SK-N-SH (cell line): ENCODE data around the gene FBXW8. TPM values are rescaled to one million over a fixed set of nuclear protein-coding genes. Genes with fewer than 3 reads are reported as not detected.

Experiments
- CTCF ChIA-PET: fragments of 300-600, 350-600 bp; formaldehyde crosslinking; extraction: SDS; loops from one replicate; lab custom pipeline; 2021; lab: Yijun Ruan, JAX
- POLR2A ChIA-PET: fragments of 350-600 bp; sonication (Branson Sonifier 250); formaldehyde crosslinking; extraction: SDS; loops from one replicate; lab custom pipeline; 2020; ENCODE audit warnings: antibody characterized with exemption, inconsistent platforms; lab: Yijun Ruan, JAX
- DNase-seq: peaks from one replicate; pipeline ENCODE4 v3.0.0; 2012
- H2AFZ ChIP-seq: fragments of 200-600 bp; sonication (generic); 2 replicates; pipeline ENCODE4 v1.8.1; 2016; ENCODE audit warnings: antibody characterized with exemption, mild to moderate bottlenecking, low read depth
- H3F3A ChIP-seq: fragments of 200-600 bp; sonication (generic); replicated peaks from 2 replicates; pipeline ENCODE3; 2016; ENCODE audit warnings: antibody characterized with exemption, mild to moderate bottlenecking; ENCODE audit not compliant: insufficient read depth
- H3K27ac ChIP-seq, 2 experiments: fragments of 200-500 bp in 1 of 2; fragments of 200-600 bp in 1 of 2; sonication (Bioruptor generic) in 1 of 2; sonication (generic), shearing (Covaris generic) in 1 of 2; 2 replicates each; pipeline versions ENCODE4 v1.5.1 to v1.6.1; 2014 to 2016; ENCODE audit warnings: low read depth in 2 of 2, inconsistent platforms in 1 of 2, low read length in 1 of 2, mild to moderate bottlenecking in 1 of 2, mixed read lengths in 1 of 2
- H3K27me3 ChIP-seq: fragments of 200-600 bp; sonication (generic), shearing (Covaris generic); 2 replicates; pipeline ENCODE4 v1.6.1; 2016; ENCODE audit warnings: mixed run types; ENCODE audit not compliant: insufficient read depth
- H3K36me3 ChIP-seq, 2 experiments: fragments of 200-500 bp in 1 of 2; fragments of 200-600 bp in 1 of 2; sonication (Bioruptor generic) in 1 of 2; sonication (generic) in 1 of 2; replicated peaks in 1 of 2; 2 replicates each; pipeline versions ENCODE3 to v1.5.1; 2014 to 2016; ENCODE audit warnings: low read length in 1 of 2, mild to moderate bottlenecking in 1 of 2; ENCODE audit not compliant: insufficient read depth in 2 of 2, control insufficient read depth in 1 of 2
- H3K4me1 ChIP-seq, 2 experiments: fragments of 200-500 bp in 1 of 2; fragments of 200-600 bp in 1 of 2; sonication (Bioruptor generic) in 1 of 2; sonication (generic), shearing (Covaris generic) in 1 of 2; 2 replicates each; pipeline versions ENCODE4 v1.5.1 to v1.6.1; 2014 to 2016; ENCODE audit warnings: low read depth in 1 of 2, low read length in 1 of 2, mixed run types in 1 of 2; ENCODE audit not compliant: insufficient read depth in 2 of 2, control insufficient read depth in 1 of 2
- H3K4me2 ChIP-seq: fragments of 200-600 bp; sonication (generic), shearing (Covaris generic); 2 replicates; pipeline ENCODE4 v1.6.1; 2017; ENCODE audit warnings: mixed run types
- H3K4me3 ChIP-seq, 2 experiments: fragments of 200-500 bp in 1 of 2; fragments of 200-600 bp in 1 of 2; sonication (Bioruptor generic) in 1 of 2; sonication (generic), shearing (Covaris generic) in 1 of 2; 2 replicates each; pipeline versions ENCODE4 v1.5.1 to v1.8.1; 2014 to 2016; ENCODE audit warnings: low read depth in 2 of 2, inconsistent platforms in 1 of 2, low read length in 1 of 2, mild to moderate bottlenecking in 1 of 2, mixed read lengths in 1 of 2, moderate library complexity in 1 of 2
- H3K79me2 ChIP-seq: fragments of 200-600 bp; sonication (generic); 2 replicates; pipeline ENCODE4 v1.8.1; 2017; ENCODE audit warnings: mild to moderate bottlenecking; ENCODE audit not compliant: insufficient read depth
- H3K9ac ChIP-seq: fragments of 200-600 bp; sonication (generic); 2 replicates; pipeline ENCODE4 v1.6.1; 2017; ENCODE audit warnings: mixed run types
- H3K9me2 ChIP-seq: fragments of 200-600 bp; sonication (generic); 2 replicates; pipeline ENCODE4 v1.6.1; 2017; ENCODE audit warnings: mixed run types
- H3K9me3 ChIP-seq: fragments of 200-600 bp; sonication (generic); 2 replicates; pipeline ENCODE4 v1.6.1; 2017; ENCODE audit warnings: mixed run types, mild to moderate bottlenecking, moderate library complexity
- H4K20me1 ChIP-seq: fragments of 200-600 bp; sonication (generic); 2 replicates; pipeline ENCODE4 v1.6.1; 2017; ENCODE audit warnings: mild to moderate bottlenecking, mixed run types; ENCODE audit not compliant: insufficient read depth
- CHD2 ChIP-seq: fragments of 150-350 bp; IDR thresholded peaks from 2 replicates; pipeline ENCODE4 v1.6.1; 2018; ENCODE audit warnings: low read length; ENCODE audit not compliant: partially characterized antibody
- ELF1 ChIP-seq: IDR thresholded peaks from 2 replicates; pipeline ENCODE4 v1.4.0; 2012
- EP300 ChIP-seq, 2 experiments: IDR thresholded peaks; 2 replicates each; pipeline versions ENCODE4 v1.4.0 to v1.6.1; 2012; ENCODE audit warnings: borderline replicate concordance in 1 of 2, low read depth in 1 of 2, low read length in 1 of 2
- EZH2phosphoT487 ChIP-seq: fragments of 200-600 bp; sonication (generic); IDR thresholded peaks from 2 replicates; pipeline ENCODE4 v1.6.1; 2017; ENCODE audit warnings: low read depth, mixed run types, mild to moderate bottlenecking, antibody characterized with exemption, moderate library complexity, borderline replicate concordance
- FOXM1 ChIP-seq: IDR thresholded peaks from 2 replicates; pipeline ENCODE4 v1.4.0; 2012; ENCODE audit warnings: low read depth, mild to moderate bottlenecking
- NFIC ChIP-seq: IDR thresholded peaks from 2 replicates; pipeline ENCODE4 v1.4.0; 2012; ENCODE audit warnings: borderline replicate concordance
- NRF1 ChIP-seq: IDR thresholded peaks from 2 replicates; pipeline ENCODE4 v1.6.1; 2012; ENCODE audit warnings: low read depth, mild to moderate bottlenecking, low read length
- POLR2AphosphoS5 ChIP-seq: IDR thresholded peaks from 2 replicates; pipeline ENCODE4 v1.6.1; 2012; ENCODE audit warnings: low read depth, low read length
- RCOR1 ChIP-seq: fragments of 150-350 bp; IDR thresholded peaks from 2 replicates; pipeline ENCODE4 v1.6.1; 2017; ENCODE audit warnings: antibody characterized with exemption, low read length
- RFX5 ChIP-seq: IDR thresholded peaks from 2 replicates; pipeline ENCODE4 v1.6.1; 2012; ENCODE audit warnings: mild to moderate bottlenecking, improper control_type of control experiment, low read length
- RXRA ChIP-seq: IDR thresholded peaks from 2 replicates; pipeline ENCODE4 v1.4.0; 2012; ENCODE audit warnings: low read depth, mild to moderate bottlenecking, borderline replicate concordance
- TAF1 ChIP-seq: IDR thresholded peaks from 2 replicates; pipeline ENCODE4 v1.6.1; 2012; ENCODE audit warnings: low read depth, mild to moderate bottlenecking, low read length, moderate library complexity, borderline replicate concordance
- WGBS: methylation state at CpG from one replicate; pipeline ENCODE4 v1.1.6; 2017; ENCODE audit warnings: low lambda C conversion rate; 5-methylcytosine and 5-hydroxymethylcytosine counted together
- polyA plus RNA-seq, 3 experiments: library from polyadenylated mRNA; depleted of rRNA; stranded (reverse); fragments of >200 nt; gene quantifications; 2 replicates each; pipeline ENCODE4 v1.2.3, GENCODE V29; 2012
- TF ChIP-seq, protein P1 (sequence below): fragments of 150-350 bp; IDR thresholded peaks from 2 replicates; pipeline ENCODE4 v1.6.1; 2016; ENCODE audit warnings: mild to moderate bottlenecking, low read depth, low read length
- TF ChIP-seq, protein P2 (sequence below): fragments of 150-350 bp; IDR thresholded peaks from 2 replicates; pipeline ENCODE4 v1.6.1; 2017; ENCODE audit warnings: antibody characterized with exemption, low read length, low read depth, borderline replicate concordance
- TF ChIP-seq, protein P3 (sequence below): IDR thresholded peaks from 2 replicates; pipeline ENCODE4 v1.6.1; 2012; ENCODE audit warnings: mild to moderate bottlenecking, low read depth, low read length, moderate library complexity

FBXW8 gene
- polyA plus RNA-seq, 1 of the 3 experiments (the other 2 are of a cell fraction), result 15.6 TPM

DNA sequence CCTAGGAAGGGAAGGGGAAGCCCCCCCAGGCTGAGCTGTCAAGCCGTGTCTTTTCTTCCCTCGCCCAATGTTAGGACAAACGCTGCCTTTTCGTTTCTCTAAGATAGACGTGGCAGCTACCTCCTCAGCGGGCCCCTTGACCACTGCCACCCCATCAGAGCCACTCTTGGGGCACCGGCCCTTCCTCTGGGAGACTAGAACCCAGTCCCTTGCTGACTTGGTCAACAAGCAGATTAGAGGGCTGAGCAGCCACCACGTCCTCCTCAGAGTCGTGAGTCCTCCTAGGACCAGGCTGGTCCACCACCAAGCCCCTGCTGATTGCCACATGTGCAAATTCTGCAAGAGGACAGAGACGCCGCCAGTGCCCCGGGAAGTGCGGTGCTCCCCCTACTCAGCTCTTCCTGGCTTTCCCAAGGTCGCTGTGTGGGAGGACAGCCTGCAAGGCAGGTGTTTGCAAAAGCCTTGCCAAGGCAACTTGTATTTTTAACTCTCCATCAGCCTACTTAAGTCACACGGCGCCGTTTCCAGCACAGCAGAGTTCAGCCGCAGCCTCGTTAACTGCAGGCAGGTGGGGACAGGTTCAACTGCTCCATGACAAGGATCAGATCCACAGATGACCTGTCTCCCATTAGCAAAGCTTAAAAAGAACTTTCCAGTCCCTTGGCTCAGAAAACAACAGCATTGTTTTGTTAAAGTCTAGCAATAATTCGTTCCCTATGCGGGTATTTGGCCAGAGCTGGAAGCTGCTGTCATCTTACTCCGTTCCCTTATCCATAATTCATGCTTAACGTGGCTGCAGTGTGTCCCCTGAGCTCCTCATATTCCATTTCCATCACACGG lies 122.9 kb downstream of the FBXW8 start:
- H3K36me3 ChIP-seq, result peaks cover 16 to 18% of the 10 kb centered on the region in 2 experiments
- no peak for DNase-seq
- ChIA-PET POLR2A (no interaction called here), CTCF (interaction anchor here (0.7 to 1.2 kb wide), 5 partner anchors 8 to 325 kb away, joined by 3 to 4 read pairs (median 3); partner anchors contain the start of gene TESC)
- no peaks in the 10 kb centered on the region for H3K9me3 ChIP-seq
- WGBS, result 90% methylated on average over 22 of the region's 24 CpGs
- H3K79me2 ChIP-seq, result no peaks in the 10 kb centered on the region
- no peak overlapping the region for H3K4me2 ChIP-seq
- no peak overlapping the region for H3K9ac ChIP-seq
- H3K4me1 ChIP-seq, result peaks cover 0 to 5% of the 10 kb centered on the region in 2 experiments; a peak in 1 of 4 replicates
- H3K27ac ChIP-seq, result no peak overlapping the region
- no peak overlapping the region for H2AFZ ChIP-seq
- H4K20me1 ChIP-seq, result no peaks in the 10 kb centered on the region
- no peak overlapping the region for H3K4me3 ChIP-seq
- H3K9me2 ChIP-seq, result no peaks in the 10 kb centered on the region
- H3F3A ChIP-seq, result no peaks in the 10 kb centered on the region
- H3K27me3 ChIP-seq, result no peaks in the 10 kb centered on the region
- TF ChIP-seq NFIC, result no peak
- TF ChIP-seq CHD2, result no peak
- TF ChIP-seq EP300 (IDR thresholded peaks at IDR 0.05; ENCODE audit: borderline replicate concordance in 1 of 2, low read depth in 1 of 2, low read length in 1 of 2), result no peak
- TF ChIP-seq TAF1, result no peak
- TF ChIP-seq POLR2AphosphoS5, result no peak
- no peak for TF ChIP-seq RXRA
- TF ChIP-seq EZH2phosphoT487, result no peak
- TF ChIP-seq ELF1, result no peak
- TF ChIP-seq RCOR1, result no peak
- TF ChIP-seq, protein P1, sequence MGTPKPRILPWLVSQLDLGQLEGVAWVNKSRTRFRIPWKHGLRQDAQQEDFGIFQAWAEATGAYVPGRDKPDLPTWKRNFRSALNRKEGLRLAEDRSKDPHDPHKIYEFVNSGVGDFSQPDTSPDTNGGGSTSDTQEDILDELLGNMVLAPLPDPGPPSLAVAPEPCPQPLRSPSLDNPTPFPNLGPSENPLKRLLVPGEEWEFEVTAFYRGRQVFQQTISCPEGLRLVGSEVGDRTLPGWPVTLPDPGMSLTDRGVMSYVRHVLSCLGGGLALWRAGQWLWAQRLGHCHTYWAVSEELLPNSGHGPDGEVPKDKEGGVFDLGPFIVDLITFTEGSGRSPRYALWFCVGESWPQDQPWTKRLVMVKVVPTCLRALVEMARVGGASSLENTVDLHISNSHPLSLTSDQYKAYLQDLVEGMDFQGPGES, result no peak
- TF ChIP-seq FOXM1, result no peak
- TF ChIP-seq NRF1, result no peak
- TF ChIP-seq, protein P2, sequence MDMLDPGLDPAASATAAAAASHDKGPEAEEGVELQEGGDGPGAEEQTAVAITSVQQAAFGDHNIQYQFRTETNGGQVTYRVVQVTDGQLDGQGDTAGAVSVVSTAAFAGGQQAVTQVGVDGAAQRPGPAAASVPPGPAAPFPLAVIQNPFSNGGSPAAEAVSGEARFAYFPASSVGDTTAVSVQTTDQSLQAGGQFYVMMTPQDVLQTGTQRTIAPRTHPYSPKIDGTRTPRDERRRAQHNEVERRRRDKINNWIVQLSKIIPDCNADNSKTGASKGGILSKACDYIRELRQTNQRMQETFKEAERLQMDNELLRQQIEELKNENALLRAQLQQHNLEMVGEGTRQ, result no peak
- no peak for TF ChIP-seq RFX5
- TF ChIP-seq, protein P3, sequence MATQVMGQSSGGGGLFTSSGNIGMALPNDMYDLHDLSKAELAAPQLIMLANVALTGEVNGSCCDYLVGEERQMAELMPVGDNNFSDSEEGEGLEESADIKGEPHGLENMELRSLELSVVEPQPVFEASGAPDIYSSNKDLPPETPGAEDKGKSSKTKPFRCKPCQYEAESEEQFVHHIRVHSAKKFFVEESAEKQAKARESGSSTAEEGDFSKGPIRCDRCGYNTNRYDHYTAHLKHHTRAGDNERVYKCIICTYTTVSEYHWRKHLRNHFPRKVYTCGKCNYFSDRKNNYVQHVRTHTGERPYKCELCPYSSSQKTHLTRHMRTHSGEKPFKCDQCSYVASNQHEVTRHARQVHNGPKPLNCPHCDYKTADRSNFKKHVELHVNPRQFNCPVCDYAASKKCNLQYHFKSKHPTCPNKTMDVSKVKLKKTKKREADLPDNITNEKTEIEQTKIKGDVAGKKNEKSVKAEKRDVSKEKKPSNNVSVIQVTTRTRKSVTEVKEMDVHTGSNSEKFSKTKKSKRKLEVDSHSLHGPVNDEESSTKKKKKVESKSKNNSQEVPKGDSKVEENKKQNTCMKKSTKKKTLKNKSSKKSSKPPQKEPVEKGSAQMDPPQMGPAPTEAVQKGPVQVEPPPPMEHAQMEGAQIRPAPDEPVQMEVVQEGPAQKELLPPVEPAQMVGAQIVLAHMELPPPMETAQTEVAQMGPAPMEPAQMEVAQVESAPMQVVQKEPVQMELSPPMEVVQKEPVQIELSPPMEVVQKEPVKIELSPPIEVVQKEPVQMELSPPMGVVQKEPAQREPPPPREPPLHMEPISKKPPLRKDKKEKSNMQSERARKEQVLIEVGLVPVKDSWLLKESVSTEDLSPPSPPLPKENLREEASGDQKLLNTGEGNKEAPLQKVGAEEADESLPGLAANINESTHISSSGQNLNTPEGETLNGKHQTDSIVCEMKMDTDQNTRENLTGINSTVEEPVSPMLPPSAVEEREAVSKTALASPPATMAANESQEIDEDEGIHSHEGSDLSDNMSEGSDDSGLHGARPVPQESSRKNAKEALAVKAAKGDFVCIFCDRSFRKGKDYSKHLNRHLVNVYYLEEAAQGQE, result no peak
